Mesothelial cell of epicardium (in vitro differentiated cells): ENCODE data around the gene ELN. TPM values are rescaled to one million over a fixed set of nuclear protein-coding genes. Genes with fewer than 3 reads are reported as not detected.
"Not testable (repeated sequence)": the region's sequence is repeated elsewhere in the genome, so short reads cannot be mapped to it uniquely, and the experiment has no call there.

ENCODE experiments used
- DNase-seq, 2 experiments: peaks; one replicate each; pipeline ENCODE4 v3.0.0; 2021; ENCODE audit warnings: low spot score in 2 of 2; ENCODE audit not compliant: unreplicated experiment in 2 of 2
- H3K27ac Mint-ChIP-seq: 2 replicates; pipeline ENCODE4 v1.8.0; 2021; ENCODE audit warnings: mixed read lengths
- H3K27me3 Mint-ChIP-seq: 2 replicates; pipeline ENCODE4 v1.8.0; 2021; ENCODE audit warnings: low read depth, mixed read lengths
- H3K36me3 Mint-ChIP-seq: 2 replicates; pipeline ENCODE4 v1.8.0; 2021; ENCODE audit warnings: mixed read lengths
- H3K4me1 Mint-ChIP-seq: 2 replicates; pipeline ENCODE4 v1.8.0; 2021; ENCODE audit warnings: mixed read lengths
- H3K4me3 Mint-ChIP-seq: 2 replicates; pipeline ENCODE4 v1.8.0; 2021; ENCODE audit warnings: mild to moderate bottlenecking, moderate library complexity, mixed read lengths
- H3K9me3 Mint-ChIP-seq: 2 replicates; pipeline ENCODE4 v1.8.0; 2021; ENCODE audit warnings: mixed read lengths
- CTCF ChIP-seq: fragments of 200-600 bp; sonication (generic); IDR thresholded peaks from one replicate; pipeline ENCODE4 v1.5.0; 2021; ENCODE audit warnings: antibody characterized with exemption; ENCODE audit not compliant: unreplicated experiment
- total RNA-seq: library from RNA; stranded (reverse); gene quantifications from 3 replicates; pipeline ENCODE4 v1.2.1, GENCODE V29; 2021

ELN gene
- total RNA-seq: 32.9 to 37.4 TPM (median 33.2 TPM) in 3 replicates

GRCh38 chr7:74027683-74028320 lies at the start of gene ELN:
Gene ELN (plus strand): TSS chr7:74028173. CDS start chr7:74028188, 15 bp downstream.
- peak within 1 kb of the TSS; percentile 12 for H3K27ac Mint-ChIP-seq

GRCh38 chr7:73978661-73979563 lies 49.1 kb upstream of the ELN start:
- Mint-ChIP-seq H3K4me1 (peaks cover 58% of the 10 kb centered on the region), H3K36me3 (no peaks in the 10 kb centered on the region), H3K27me3 (no peaks in the 10 kb centered on the region), H3K27ac (no peak overlapping the region), H3K9me3 (no peaks in the 10 kb centered on the region), H3K4me3 (no peak overlapping the region)
- TF ChIP-seq CTCF: no peak
- DNase-seq: no peak

More at GRCh38 chr7:74027683-74028320, at the start of gene ELN:
- Mint-ChIP-seq H3K9me3 (no peaks in the 10 kb centered on the region), H3K36me3 (no peaks in the 10 kb centered on the region), H3K4me1 (peaks cover 59% of the 10 kb centered on the region), H3K4me3 (peak within 1 kb of the TSS; percentile 42), H3K27me3 (peaks cover 5% of the 10 kb centered on the region)
- DNase-seq: no peak
- TF ChIP-seq CTCF: no peak

GRCh38 chr7:73979656-73980055 lies 48.3 kb upstream of the ELN start:
- H3K4me1 Mint-ChIP-seq: peaks cover 54% of the 10 kb centered on the region
- not testable (repeated sequence) for H3K36me3 Mint-ChIP-seq, H3K4me3 Mint-ChIP-seq, H3K9me3 Mint-ChIP-seq, DNase-seq, H3K27ac Mint-ChIP-seq, H3K27me3 Mint-ChIP-seq

- Mint-ChIP-seq H3K4me1 (peaks cover 52% of the 10 kb centered on the region), H3K4me3 (no peak overlapping the region), H3K9me3 (no peaks in the 10 kb centered on the region), H3K27ac (no peak overlapping the region), H3K36me3 (no peaks in the 10 kb centered on the region), H3K27me3 (no peaks in the 10 kb centered on the region)
- no peak for TF ChIP-seq CTCF
- no peak for DNase-seq
Observed at GRCh38 chr7:73980206-73980605, 47.8 kb upstream of the ELN start.

GRCh38 chr7:73981933-73982332 lies 46.0 kb upstream of the ELN start:
- DNase-seq: no peak
- Mint-ChIP-seq H3K27me3 (no peaks in the 10 kb centered on the region), H3K4me3 (no peak overlapping the region), H3K36me3 (no peaks in the 10 kb centered on the region), H3K27ac (no peak overlapping the region), H3K4me1 (peaks cover 43% of the 10 kb centered on the region), H3K9me3 (no peaks in the 10 kb centered on the region)
- TF ChIP-seq CTCF: no peak
